Fibroblast of peridontal ligament (primary cell): ENCODE results near the gene CHRNA4.

Experiments
- DNase-seq: peaks from one replicate; pipeline ENCODE4 v3.0.0-alpha.2; 2010; ENCODE audit errors: extremely low read depth

The CHRNA4 gene

GRCh38 chr20:63320616-63321147 lies 40.5 kb downstream of the CHRNA4 start:
- no peak for DNase-seq

DNA sequence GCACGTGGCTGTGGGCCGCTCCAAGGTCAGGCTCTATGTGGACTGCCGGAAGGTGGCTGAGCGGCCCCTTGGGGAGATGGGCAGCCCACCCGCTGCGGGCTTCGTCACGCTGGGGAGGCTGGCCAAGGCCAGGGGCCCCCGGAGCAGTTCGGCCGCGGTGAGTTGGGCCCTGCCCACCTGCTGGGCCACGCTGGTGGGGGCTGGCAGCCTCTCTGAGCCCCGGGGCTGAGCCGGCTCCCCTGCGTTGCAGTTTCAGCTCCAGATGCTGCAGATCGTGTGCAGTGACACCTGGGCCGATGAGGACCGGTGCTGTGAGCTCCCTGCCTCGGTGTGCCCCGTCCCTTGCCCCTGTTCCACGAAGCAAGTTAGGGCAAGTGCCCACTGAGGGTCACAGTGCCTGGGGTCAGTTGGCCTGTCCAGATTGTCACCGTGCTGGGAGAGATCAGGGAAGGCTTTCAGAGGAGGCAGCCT lies 41.1 kb downstream of the CHRNA4 start:
- no peak for DNase-seq

- no peak for DNase-seq
These were observed 41.7 kb downstream of the CHRNA4 start for GRCh38 chr20:63319164-63320040.

DNA sequence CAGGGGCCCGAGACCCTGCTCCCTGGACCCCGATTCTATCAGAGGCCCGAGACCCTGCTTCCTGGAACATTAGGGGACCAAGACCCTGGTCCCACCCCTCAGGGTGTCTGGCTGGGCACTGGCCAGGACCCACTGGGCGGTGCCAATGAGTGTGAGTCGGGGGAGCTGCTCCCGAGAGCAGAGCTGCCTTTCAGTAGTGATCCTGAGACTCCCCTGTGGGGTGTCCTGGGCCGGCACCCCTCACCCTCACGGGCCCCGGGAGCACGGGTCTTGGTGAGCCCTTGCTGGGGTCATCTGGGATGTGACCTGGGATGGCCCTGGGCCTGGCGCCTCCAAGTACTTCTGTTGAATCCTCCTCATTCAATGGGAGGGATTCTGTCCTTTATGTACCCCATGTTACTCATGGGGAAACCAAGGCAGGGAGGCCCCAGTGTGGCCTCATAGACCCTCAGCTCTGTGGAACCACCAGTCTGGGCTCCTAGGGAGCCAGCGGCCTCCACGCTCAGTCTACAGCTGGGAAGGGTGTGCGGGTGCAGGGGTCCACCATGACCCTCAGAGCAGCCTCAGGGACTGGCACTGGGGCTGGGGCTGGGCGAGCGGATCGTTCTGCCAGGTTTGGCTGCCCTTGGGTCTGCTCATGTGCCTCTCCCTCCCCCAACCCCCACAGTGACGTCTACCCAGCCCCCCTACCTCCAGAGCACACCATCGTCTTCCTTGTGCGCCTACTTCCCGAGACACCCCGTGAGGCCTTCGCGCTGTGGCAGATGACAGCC lies 42.6 kb downstream of the CHRNA4 start:
- no peak for DNase-seq

DNA sequence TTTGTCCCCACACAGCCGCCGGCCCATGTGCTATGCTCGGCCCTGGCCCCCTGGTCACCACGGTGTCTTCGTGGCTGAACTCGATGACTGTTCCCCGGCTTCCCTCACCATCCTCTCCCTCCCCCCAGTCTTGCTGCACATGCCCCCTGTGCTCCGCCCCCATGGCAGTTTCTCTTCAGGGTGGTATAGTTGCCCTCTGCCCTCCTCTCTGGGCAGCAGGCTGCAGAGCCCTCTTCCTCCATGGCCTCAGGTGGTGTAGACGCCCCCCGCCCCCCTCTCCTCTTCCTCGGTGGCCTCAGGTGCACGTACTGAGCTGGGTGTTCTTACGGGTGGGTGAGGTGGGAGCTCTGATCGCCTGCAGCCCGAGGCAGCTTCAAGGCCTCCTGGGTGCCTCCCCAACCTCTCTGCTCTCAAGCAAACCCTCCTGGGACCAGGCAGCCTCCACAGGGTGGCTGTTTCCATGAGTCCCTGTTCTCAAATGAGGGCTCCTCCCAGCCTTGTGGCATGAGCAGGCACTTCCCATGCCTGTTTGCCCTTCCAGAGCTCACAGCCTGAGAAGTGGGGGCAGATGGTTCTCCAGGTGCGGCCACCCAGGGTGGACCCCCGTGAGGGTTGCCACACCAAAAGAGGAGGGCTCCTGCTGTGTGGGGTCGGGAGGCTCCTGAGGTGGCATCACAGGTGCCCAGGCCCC lies 43.4 kb downstream of the CHRNA4 start:
- DNase-seq: no peak

- DNase-seq: no peak
These were observed 44.1 kb downstream of the CHRNA4 start for GRCh38 chr20:63317061-63317460.

DNA sequence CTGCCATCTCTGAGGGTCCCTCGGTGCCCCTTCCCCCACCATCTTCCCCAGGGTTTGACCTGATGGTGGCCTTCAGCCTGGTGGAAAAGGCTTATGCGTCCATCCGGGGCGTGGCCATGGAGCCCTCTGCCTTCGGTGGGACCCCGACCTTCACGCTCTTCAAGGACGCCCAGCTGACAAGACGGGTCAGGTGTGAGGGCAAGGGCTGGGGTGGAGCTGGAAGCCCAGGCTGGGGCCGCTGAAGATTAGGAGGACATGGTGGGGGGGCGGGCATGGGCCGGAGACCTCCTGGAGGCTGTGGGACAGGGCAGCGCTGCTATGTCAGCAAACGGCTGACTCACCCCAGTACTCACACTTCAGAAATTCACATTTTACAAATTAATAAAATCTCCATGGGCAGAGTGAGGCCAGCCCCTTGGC lies 44.6 kb downstream of the CHRNA4 start:
- no peak for DNase-seq

- DNase-seq: no peak
These were observed 45.2 kb downstream of the CHRNA4 start for GRCh38 chr20:63315731-63316491.

DNA sequence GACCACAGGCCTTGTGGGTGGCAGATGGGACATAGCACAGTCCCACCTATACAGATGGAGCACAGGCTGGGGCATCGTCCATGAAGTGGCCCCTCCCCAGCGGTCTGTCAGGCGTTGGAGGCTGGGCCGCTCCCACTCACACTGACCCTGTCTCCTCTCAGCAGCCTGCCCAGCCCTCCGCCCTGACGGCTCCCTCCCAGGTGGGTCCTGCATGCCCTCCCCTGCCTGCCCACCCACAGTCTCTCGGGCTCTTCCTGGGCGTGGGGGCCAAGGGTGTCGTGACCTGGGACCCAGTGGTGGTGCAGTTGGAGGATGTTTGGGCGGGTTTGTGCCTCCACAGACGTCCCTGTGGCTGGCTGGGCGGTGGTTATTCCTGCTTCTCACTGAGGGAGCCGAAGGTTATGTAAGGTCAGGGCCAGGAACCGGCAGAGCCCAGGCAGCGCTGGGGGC lies 45.9 kb downstream of the CHRNA4 start:
- no peak for DNase-seq

DNA sequence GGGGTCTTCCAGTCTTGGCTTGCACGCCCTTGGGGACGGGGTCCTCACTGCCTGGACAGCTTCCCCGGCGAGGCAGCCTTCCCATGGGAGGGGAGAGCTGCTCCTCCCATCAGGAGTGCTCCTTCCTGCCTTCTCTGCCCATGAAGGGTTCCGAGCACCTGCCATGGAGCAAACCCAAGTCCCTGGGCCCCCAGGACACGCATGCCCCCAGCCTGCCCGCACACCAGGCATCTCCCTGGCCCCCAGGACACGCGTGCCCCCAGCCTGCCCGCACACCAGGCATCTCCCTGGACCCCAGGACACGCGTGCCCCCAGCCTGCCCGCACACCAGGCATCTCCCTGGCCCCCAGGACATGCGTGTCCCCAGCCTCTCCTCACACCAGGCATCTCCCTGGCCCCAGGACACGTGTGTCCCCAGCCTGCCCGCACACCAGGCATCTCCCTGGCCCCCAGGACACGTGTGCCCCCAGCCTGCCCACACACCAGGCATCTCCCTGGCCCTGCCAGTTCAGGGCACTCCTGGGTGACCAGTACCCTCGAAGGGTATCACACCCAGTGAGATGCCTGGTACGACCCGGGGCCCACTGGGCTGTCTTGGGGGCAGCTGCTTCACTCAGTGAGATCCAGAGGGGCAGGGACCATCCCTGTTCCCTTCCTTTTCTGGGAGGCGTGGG lies 46.4 kb downstream of the CHRNA4 start:
- no peak for DNase-seq

DNA sequence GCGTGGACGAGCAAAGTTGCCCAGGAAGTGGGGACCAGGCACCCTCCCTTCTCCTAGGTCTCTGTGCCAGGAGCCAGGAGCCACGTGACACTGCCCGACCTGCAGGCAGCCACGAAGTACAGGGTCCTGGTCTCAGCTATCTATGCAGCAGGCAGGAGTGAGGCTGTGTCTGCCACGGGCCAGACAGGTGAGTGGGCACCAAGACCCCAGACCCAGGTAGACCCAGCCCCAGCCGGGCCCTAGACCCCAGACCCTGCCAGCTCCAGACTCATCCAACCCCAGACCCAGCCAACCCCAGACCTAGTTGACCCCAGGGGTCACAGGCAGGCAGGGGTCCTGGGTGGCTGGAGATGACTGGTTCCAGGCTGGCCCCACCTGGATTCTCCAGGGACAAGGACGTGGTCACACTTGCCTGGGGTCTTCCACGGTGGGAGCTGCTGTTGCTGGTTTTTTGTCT lies 47.1 kb downstream of the CHRNA4 start:
- DNase-seq: no peak

DNA sequence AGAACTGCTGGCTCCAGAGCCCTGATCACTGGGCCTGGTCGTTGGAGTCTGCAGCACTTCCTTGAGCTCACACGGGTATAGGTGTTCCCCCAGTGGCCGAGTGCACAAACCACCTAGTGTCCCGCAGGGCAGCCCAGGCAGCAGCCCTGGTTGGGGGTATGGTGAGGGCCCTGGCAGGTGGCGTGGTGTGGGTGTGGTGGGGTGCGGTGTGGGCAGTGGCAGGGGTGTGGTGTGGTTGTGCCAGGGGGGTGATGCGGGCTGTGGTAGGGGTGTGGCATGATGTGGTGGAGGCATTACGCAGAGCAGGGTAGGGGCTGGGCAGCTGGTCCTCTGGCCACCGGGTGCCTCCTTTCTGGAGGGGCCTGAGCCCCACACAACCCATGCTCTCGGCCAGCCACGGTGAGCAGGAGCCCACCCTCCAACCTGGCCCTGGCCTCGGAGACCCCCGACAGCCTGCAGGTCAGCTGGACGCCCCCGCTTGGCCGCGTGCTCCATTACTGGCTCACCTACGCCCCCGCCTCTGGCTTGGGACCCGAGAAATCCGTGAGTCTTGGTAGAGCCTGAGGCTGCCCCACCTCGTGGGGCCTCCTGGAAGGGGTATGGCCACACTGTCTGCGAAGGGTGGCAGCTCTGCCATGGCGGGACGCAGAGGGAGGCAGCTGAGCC lies 47.7 kb downstream of the CHRNA4 start:
- DNase-seq: no peak

DNA sequence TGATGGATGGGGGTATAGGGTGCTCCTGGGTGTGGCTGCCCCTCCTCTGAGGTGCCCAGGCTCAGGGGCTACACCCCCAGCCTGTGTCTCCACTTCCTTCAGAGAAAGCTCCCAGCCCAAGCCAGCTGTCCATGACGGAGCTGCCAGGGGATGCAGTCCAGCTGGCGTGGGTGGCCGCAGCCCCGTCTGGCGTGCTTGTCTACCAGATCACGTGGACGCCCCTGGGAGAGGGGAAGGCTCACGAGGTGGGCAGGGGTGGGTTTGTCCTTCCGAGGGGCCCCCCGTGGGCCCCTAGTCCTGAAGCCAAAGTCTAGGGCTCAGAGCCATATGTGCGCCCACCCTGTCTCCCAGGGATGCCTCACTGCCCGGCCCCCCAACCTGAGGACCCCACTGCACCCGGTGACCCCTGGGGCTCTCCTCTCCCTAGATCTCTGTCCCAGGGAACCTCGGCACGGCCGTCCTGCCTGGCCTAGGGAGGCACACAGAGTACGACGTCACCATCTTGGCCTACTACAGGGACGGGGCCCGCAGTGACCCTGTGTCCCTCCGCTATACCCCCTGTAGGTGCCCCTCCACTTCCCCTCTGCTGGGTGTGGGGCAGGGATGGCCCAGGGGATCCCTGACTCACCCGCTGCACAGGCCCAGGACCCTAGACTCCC lies 48.3 kb downstream of the CHRNA4 start:
- no peak for DNase-seq

DNA sequence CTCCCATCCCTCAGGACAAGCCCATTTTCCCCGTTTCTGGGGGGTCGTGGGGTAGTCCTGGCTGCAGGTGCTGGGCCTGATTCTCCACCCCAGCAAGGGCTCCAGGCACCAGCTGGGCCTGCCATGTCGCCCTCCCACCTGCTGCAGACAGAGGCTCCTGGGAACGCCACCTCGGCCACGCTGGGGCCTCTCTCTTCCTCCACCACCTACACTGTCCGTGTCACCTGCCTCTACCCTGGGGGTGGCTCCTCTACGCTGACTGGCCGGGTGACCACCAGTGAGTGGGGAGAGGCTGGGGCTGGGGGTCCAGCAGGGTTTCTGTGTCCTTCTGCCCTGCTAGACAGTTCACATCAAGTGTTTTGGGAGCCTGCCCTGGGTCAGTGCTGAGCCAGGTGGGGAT lies 48.9 kb downstream of the CHRNA4 start:
- no peak for DNase-seq

- DNase-seq: no peak
These were observed 49.3 kb downstream of the CHRNA4 start for GRCh38 chr20:63311833-63312243.

DNA sequence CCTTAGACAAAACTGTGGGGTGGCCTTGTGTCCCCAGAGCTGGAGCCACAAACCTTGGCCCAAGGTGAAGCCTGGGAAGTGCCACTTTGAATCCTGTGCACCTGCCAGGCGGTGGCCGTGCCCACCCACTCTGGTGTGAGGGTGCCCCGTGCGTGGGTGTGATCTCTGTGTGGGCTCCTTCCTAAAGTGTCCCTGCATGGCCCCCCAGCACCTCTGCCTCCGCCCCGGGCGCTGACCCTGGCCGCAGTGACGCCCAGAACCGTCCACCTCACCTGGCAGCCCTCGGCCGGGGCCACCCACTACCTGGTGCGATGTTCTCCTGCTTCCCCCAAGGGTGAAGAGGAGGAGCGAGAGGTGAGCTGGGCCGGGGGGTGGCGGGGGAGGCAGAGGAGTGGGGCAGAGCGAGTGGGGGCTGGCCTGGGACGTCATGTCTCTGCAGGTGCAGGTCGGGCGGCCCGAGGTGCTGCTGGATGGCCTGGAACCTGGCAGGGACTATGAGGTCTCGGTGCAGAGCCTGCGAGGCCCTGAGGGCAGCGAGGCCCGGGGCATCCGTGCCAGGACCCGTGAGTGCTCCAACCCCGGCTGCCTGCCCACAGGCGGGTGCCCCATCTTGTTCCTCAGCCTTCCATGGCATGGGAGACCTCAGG lies 49.8 kb downstream of the CHRNA4 start:
- DNase-seq: no peak

DNA sequence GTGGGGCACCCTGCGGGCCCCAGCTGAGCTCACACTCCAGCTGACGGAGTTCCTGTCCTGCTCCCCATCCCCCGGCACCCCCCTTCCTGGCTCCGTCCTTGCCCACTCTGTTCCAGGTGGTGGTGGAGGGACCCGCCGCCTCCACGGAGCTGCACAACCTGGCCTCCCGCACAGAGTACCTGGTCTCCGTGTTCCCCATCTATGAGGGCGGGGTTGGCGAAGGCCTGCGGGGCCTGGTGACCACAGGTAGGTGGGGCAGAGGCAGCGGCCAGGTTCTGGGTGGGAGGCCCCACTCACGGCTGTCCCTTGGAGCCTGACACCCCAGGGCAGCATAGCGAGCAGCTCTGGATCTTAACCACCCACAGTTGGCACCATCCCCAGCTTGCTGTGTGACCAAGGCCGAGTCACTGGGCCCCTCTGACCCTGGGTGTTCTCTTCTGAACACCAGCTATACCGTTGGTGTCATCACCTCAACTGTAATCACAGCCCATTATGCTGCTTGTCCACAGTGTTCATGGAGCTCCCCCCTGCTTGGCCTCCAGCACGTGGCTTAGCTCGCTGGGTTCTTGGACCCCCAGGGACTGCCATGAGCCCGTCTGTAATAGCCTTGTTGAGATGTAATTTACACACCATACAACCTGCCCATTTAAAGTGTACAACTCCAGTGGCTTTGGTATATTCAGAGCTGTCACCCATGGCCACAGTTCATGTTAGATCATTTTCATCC lies 50.7 kb downstream of the CHRNA4 start:
- no peak for DNase-seq
